ENCODE measurements around the gene DAND5. TPM values are rescaled to one million over a fixed set of nuclear protein-coding genes. Genes with fewer than 3 reads are reported as not detected.
A peak's percentile ranks its signal among the peaks of the same experiment; 100 is the strongest.

Gene DAND5
- total RNA-seq, 1 experiment from 2014 or later, result not detected

DNA sequence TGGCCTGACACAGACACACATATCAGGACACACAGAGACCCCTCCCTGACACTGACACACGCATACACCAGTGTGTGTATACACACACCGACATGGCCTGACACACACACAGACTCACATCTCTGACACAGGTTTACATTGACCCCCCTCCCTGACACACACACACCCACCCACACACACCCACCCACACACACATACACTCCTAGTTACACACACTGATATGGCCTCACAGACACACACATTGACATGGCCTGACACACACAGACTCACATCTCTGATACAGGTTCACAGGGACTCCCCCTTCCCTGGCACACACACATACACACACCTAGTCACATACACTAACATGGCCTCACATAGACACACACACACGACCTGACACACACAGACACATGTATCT, 21.5 kb downstream of the DAND5 start:
- no peak overlapping the region for H3K27ac ChIP-seq
- no peaks in the 10 kb centered on the region for H3K36me3 ChIP-seq
- H3K4me3 ChIP-seq, result no peak overlapping the region
- no peak for DNase-seq
- H3K9me3 ChIP-seq (replicated peaks), result no peaks in the 10 kb centered on the region
- no peaks in the 10 kb centered on the region for H3K27me3 ChIP-seq
- peaks cover 9% of the 10 kb centered on the region for H3K4me1 ChIP-seq

DNA sequence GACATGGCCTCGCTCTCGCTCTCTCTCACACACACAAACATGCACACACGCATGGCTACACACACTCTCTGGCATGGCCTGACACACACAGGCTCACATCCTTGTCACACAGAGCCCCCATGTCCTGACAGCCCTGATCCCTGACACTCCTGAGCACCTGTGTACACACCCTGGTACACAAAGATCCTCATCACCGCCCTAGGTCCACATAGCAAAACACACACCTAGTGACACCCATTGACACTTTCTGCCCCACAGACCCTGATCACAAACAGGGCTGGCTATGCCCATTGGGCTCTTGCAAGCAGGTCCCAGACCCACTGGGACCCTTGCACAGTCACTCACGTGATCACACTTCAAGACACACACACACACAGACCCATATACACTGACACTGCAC, 21.9 kb downstream of the DAND5 start:
- H3K27ac ChIP-seq, result no peak overlapping the region
- H3K27me3 ChIP-seq, result no peaks in the 10 kb centered on the region
- H3K4me1 ChIP-seq, result peaks cover 8% of the 10 kb centered on the region
- H3K9me3 ChIP-seq (replicated peaks), result no peaks in the 10 kb centered on the region
- DNase-seq, result no peak
- H3K4me3 ChIP-seq, result no peak overlapping the region
- H3K36me3 ChIP-seq, result no peaks in the 10 kb centered on the region

DNA sequence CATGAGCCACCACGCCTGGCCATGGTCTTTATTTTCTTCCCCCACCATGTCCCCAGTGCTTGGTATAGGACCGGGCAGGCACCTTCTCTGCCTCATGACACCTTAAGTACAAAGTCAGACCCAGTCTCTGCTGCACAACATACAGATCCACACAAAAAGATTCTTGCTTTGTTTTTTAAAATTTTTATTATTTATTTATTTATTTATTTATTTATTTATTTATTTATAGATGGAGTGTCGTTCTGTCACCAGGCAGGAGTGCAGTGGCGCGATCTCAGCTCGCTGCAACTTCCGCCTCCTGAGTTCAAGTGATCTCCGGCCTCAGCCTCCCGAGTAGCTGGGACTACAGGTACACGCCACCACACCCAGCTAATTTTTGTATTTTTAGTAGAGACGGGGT, 23.4 kb downstream of the DAND5 start:
- no peak for DNase-seq
- no peaks in the 10 kb centered on the region for H3K27me3 ChIP-seq

DNA sequence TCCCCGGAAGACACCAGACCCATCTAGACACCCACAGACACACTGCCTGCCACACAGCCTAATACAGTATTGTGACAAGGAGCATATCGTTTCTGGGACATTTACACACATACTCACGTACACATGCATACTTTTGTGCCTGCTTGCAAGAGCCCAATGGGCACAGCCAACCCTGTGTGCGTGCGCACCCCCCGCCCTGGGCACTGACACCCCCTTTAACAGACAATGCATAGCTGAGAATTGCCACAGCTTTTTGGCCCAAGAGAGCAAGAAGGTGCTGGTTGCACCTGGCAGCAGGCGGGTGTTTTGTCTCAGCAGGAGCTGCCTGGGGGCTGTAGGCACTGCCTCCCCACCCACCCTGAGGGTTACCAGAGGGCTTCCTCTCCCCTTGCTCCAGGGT, 24.2 kb downstream of the DAND5 start:
- Histone ChIP-seq H3K4me3 (no peak overlapping the region), H3K4me1 (no peaks in the 10 kb centered on the region; the same call in 1 of the 2 replicates), H3K27ac (no peak overlapping the region), H3K9me3 (replicated peaks) (no peaks in the 10 kb centered on the region), H3K36me3 (no peaks in the 10 kb centered on the region), H3K27me3 (no peaks in the 10 kb centered on the region)
- DNase-seq, result no peak

More for the DNA sequence above, 23.4 kb downstream of the DAND5 start:
- no peak overlapping the region for H3K4me3 ChIP-seq
- no peaks in the 10 kb centered on the region for H3K9me3 ChIP-seq (replicated peaks)
- H3K4me1 ChIP-seq, result no peaks in the 10 kb centered on the region; the same call in 1 of the 2 replicates
- H3K27ac ChIP-seq, result no peak overlapping the region
- no peaks in the 10 kb centered on the region for H3K36me3 ChIP-seq

DNA sequence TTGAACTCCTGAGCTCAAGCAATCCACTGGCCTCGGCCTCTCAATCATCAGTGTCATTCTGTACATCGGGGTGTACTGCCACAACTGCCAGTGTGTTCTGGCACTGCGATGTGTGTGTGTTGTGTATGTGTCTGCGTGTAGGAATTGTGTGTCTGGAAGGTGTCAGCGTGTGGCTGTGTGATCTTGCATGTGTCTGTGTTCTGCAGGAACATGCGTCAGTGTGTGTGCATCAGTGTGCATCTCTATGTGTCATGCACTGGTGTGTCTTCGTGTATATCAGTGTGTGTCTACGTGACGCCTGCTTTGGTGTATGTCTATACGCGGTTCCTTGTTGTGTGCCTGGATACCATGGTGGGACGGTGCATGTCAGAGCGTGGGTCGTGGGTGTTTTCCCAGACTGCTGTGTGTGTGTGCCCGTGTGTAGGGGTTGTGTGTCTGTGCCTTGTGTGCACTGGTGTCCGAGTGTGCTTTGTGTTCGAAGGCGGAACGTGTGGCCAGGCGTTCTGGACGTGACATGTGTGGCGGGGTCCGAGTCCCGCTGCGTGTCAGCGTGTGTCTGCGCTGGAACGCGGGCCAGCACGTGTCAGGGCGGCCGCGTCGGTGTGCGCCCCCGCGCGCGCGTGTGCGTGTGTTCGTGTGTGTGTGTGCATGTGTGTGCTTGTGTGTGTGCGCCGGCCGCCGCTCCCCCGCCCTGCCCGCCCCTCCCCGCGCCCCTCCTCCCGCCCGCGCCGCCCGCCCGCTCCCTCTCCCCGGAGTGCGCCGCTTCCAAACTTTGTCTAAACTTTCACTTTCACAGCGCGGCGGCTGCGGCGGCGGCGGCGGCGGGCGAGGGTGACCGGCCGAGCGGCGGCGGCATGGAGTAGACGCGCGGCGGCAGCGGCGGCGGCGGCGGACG, 25.6 kb downstream of the DAND5 start, which contains the start of gene NFIX:
Gene NFIX, plus strand, starts transcription at position 775 of the 895 bp plus-strand sequence. CDS start 363 bp downstream, outside the sequence.
- no peaks in the 10 kb centered on the region for H3K27me3 ChIP-seq
- no peaks in the 10 kb centered on the region for H3K9me3 ChIP-seq (replicated peaks)
- no peak within 1 kb of the TSS for H3K27ac ChIP-seq
- peak; percentile 63 to 73 for DNase-seq
- peak within 1 kb of the TSS; percentile 66 for H3K4me3 ChIP-seq
- H3K36me3 ChIP-seq, result no peaks in the 10 kb centered on the region
- no peaks in the 10 kb centered on the region; the same call in 1 of the 2 replicates for H3K4me1 ChIP-seq

DNA sequence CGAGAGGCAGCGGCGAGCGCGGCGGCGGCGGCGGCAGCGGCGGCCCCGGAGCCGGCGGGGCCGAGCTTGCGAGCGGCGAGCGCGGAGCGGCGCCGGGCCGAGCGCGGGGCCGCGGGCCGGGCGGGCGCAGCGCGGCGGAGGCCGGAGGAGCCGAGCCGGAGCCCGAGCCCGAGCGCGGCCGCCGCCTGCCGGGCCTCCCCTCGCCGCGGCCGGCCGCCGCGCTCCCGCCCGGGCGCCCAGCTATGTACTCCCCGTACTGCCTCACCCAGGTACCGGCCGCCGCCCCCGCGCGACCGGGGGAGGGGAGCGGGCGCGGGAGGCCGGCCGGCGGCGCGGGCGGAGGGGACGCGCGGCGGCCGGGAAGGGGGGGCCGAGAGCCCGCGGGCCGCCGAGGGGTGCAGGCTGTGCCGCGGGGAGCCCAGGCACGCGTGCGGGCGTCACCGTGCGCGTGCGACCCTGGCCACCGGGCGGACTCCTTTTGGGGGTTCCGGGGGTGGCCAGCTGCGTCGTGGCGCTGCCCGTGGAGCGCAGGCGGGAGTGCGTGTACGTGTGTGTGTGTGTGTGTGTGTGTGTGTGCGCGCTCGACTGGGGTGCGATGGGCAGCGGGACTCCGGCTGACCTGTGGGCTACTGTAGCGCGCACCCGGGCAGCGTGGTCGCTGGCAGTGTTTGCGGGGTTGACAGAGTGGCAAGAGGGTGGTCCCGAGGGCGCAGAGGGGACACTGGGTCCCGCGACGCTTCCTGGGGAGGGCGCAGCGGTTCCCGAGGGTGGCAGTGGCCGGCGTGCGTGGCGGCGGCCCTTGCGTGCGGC, 26.4 kb downstream of the DAND5 start:
- Histone ChIP-seq H3K27me3 (no peaks in the 10 kb centered on the region), H3K4me1 (no peaks in the 10 kb centered on the region; the same call in 1 of the 2 replicates), H3K9me3 (replicated peaks) (no peaks in the 10 kb centered on the region), H3K4me3 (peak overlapping the region; percentile 61), H3K36me3 (no peaks in the 10 kb centered on the region), H3K27ac (no peak overlapping the region)
- no peak for DNase-seq

DNA sequence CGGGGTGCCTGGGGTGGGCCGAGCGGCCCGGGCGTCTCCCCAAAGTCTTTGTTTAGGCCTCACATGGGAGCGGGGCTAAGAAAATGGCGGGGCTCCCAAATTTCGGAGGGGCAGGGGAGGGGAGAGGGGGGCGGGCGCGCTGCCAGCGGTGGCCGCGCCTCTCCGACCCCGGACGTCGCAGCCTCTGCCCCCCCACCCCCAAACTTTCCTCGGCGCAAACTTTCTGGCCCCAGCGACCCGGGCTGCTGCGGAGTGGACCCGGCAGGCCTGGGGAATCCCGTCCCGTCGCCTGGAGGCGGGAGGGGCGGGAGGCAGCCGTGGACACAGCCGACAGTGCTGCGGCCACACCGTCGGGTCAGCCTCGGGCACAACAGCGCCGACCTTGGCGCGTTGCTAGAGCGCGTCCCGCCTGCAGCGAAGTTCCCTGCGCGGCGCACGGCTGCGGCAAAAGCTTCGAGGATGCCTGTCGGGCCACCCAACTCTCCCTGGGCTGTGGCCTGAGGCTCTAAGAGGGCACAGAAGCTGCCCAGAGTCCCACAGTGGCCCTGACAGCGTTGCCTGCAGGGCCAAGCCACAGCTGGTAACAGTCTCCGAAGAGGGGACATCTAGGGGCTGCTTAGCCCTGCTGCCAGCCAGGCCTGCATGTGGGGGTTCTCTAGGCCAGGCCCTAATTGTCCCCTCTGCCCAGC, 27.2 kb downstream of the DAND5 start:
- Histone ChIP-seq H3K9me3 (replicated peaks) (no peaks in the 10 kb centered on the region), H3K27ac (no peak overlapping the region), H3K4me1 (no peaks in the 10 kb centered on the region; the same call in 1 of the 2 replicates), H3K27me3 (no peaks in the 10 kb centered on the region), H3K4me3 (peak overlapping the region; percentile 61), H3K36me3 (no peaks in the 10 kb centered on the region)
- DNase-seq, result no peak

DNA sequence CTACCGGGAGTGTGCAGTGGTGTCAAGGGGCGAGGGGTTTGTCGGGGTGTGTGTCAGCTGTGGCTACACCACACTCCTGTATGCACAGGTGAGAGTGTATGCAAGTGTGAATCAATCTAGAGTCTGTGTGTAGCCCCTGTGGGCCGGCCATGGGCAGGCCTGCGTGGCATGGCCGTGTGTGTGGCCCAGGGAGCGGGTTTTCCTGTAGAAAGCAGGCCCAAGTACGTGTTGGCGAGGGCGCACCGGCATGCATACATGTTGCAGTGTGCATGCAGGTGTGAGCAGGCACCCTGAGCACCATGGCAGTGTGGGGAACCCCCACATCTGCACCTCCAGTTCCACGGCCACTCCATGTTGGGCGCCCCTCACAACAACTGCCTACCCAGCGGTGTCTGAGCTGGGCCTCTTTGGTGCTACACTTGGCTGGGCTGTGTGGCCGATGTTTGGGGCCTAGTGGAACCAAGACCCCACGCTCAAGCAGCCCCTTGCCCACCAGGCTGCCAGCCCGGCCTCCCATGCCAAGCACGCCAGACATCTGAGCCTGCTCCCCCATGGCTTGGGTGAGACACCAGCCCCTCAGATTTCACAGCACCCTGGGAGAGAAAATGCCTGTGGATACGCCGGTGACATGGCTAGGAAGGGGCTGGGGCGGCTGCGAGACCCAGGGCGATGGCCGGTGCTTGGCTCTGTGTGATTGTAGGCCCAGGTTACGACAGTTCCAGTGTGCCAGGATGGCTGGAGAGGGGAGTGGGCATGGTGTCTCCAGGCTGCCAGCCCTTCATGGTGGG, 28.0 kb downstream of the DAND5 start:
- Histone ChIP-seq H3K27ac (no peak overlapping the region), H3K36me3 (no peaks in the 10 kb centered on the region), H3K4me1 (no peaks in the 10 kb centered on the region; the same call in 1 of the 2 replicates), H3K9me3 (replicated peaks) (no peaks in the 10 kb centered on the region), H3K27me3 (no peaks in the 10 kb centered on the region), H3K4me3 (no peak overlapping the region)
- no peak for DNase-seq

DNA sequence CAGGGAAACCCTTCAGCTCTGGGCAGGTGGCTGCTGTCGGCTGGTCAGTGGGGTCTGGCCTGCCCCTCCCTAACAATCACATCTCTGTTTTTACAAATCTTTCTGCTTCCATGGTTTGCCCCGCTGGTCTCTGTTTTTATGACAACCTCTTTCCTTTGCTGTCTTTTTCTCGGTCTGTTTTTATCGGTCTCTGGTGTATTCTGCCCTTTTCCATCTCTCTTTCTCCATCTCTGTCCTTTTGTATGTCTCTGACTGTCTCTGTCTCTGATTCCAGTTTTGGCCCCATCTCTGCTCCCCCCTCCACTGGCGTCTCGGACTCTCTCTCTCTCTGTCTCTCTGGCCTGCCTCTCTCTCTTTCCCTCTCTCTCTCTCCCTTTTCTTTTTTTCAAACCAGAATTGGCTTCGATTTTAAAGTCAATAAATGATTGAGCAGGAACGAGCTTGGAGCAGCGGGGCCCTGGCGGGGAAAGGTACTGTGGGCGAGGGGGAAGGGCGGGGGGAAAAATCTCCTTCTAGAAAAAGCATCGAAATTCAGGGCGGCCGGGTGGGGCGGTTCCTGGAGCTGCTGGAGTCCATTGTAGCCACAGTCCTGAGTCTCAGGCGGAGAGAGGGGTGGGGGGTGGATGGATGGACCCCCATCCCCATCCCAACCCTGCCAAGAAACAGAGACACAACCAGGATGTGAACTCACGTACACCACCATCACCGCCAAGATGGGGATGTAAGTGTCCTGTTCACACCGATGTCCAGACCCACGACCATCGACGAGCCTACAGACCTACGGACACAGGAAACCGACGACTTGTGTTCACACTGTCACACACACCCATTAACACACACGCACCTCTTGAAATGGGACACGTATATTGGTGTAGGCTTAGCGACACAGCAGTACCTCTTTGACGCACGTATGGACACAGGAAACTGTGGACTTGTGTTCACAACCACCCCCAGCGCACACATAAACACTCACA, 28.9 kb downstream of the DAND5 start:
- no peak for DNase-seq
- H3K27me3 ChIP-seq, result no peaks in the 10 kb centered on the region
- no peaks in the 10 kb centered on the region for H3K9me3 ChIP-seq (replicated peaks)
- no peak overlapping the region for H3K4me3 ChIP-seq
- H3K27ac ChIP-seq, result no peak overlapping the region
- H3K36me3 ChIP-seq, result no peaks in the 10 kb centered on the region
- H3K4me1 ChIP-seq, result no peaks in the 10 kb centered on the region; the same call in 1 of the 2 replicates

DNA sequence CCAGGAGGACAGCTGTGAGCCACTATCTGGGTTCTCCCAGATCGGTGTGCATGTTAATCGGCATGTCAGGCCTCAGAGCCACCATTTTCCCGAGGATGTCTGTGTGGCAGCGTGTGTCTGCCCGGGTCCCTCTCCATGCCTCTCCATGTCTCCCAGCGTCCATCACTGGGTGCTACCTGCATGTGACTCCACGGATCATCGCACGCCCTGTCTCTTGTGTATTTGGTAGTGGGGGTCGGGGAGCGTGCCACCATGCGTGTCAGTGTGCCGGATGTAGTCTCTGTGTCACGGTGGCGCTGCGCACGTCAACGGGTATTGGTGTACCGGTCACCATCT, 31.8 kb downstream of the DAND5 start:
- no peaks in the 10 kb centered on the region for H3K36me3 ChIP-seq
- no peak overlapping the region for H3K27ac ChIP-seq
- H3K9me3 ChIP-seq (replicated peaks), result no peaks in the 10 kb centered on the region
- H3K27me3 ChIP-seq, result no peaks in the 10 kb centered on the region
- H3K4me3 ChIP-seq, result no peak overlapping the region
- no peak for DNase-seq
- H3K4me1 ChIP-seq, result no peaks in the 10 kb centered on the region

DNA sequence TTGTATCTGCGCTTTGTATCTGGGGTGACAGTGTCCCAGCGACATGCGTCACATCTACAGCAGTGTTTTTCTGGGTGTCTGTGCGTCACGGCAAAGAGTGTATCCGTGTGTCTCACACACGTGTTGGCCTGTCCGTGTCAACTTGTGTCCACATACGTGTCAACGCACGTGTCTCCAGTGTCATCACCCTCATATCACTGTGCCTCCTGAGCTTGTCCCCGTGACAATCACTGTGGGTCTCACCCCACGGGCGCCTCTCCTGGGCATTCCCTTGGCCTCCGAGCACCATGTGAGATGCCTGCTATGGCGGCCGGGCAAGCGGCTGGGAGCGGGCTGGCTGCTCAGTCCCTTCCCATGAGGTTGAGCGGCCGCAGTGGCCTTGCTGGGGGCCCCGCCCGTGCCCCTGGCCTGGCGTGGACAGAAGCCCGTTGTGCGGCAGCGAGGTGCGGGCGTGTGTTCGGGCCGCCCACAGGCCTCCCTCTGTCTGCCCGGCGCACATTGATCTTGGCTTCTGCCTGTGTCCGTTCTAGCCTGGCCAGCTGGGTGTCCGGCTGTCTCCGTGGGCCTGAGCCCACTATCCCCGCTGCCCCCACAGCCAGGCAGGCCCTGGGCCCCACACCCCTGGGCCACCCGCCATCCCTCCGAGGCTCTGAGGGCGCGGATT, 32.3 kb downstream of the DAND5 start:
- no peak overlapping the region for H3K27ac ChIP-seq
- H3K9me3 ChIP-seq (replicated peaks), result no peaks in the 10 kb centered on the region
- no peaks in the 10 kb centered on the region for H3K36me3 ChIP-seq
- H3K4me1 ChIP-seq, result no peaks in the 10 kb centered on the region
- no peak for DNase-seq
- H3K4me3 ChIP-seq, result no peak overlapping the region
- H3K27me3 ChIP-seq, result no peaks in the 10 kb centered on the region

DNA sequence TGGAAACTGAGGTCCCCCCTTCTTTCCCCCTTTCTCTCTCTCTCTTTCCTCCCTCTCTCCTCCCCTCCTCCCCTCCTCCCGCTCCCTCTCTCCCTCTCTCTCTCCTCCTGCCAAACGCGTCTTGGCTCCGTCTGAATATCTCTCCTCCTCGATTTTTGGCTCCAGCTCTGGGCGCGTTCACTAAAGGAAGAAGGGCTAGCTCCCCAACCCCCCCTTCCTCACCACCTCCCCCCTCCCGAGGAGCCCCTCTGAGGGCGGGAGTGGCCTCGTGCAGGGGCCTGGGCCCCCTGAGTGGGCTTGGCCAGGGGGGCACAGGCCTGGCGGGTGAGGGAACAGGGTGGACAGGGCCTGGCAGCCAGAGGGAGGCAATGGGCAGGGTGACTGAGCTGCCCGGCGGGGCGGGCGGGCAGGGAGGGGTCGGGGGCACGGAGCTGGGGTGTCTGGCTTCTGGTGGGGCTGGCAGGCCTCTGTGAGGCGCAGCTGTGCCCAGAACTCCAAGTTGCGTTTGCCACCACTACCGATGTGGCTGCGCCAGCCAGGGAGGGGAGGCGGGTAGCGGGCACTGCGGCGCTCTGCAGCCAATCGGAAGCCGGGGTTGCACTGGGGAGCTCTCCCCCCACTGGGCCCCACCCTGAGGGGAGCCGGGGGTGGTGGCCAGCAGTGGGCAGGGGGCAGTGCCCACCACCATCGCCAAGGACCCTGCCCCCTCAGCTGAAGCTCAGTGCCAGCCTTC, 33.0 kb downstream of the DAND5 start:
- H3K4me1 ChIP-seq, result no peaks in the 10 kb centered on the region

More for the DNA sequence above, 33.0 kb downstream of the DAND5 start:
- H3K27ac ChIP-seq, result no peak overlapping the region
- H3K9me3 ChIP-seq (replicated peaks), result no peaks in the 10 kb centered on the region
- no peak for DNase-seq
- H3K36me3 ChIP-seq, result no peaks in the 10 kb centered on the region
- no peak overlapping the region for H3K4me3 ChIP-seq
- H3K27me3 ChIP-seq, result no peaks in the 10 kb centered on the region
